ENCODE measurements around the gene GRID1. TPM values are rescaled to one million over a fixed set of nuclear protein-coding genes. Genes with fewer than 3 reads are reported as not detected.

GRID1 gene
- total RNA-seq, 1 donor from 2014 or later, result 0.75 TPM

GRCh38 chr10:86187499-86188239 lies 178.9 kb downstream of the GRID1 start:
- FAIRE-seq, result no peak
- no peaks in the 10 kb centered on the region for H3K4me1 Mint-ChIP-seq (ENCODE audit: low read depth, unreplicated experiment)

GRCh38 chr10:86186633-86187032 lies 180.0 kb downstream of the GRID1 start:
- no peak overlapping the region for H3K27ac ChIP-seq (ENCODE audit: low read depth, low read length)
- TF ChIP-seq, protein P1, sequence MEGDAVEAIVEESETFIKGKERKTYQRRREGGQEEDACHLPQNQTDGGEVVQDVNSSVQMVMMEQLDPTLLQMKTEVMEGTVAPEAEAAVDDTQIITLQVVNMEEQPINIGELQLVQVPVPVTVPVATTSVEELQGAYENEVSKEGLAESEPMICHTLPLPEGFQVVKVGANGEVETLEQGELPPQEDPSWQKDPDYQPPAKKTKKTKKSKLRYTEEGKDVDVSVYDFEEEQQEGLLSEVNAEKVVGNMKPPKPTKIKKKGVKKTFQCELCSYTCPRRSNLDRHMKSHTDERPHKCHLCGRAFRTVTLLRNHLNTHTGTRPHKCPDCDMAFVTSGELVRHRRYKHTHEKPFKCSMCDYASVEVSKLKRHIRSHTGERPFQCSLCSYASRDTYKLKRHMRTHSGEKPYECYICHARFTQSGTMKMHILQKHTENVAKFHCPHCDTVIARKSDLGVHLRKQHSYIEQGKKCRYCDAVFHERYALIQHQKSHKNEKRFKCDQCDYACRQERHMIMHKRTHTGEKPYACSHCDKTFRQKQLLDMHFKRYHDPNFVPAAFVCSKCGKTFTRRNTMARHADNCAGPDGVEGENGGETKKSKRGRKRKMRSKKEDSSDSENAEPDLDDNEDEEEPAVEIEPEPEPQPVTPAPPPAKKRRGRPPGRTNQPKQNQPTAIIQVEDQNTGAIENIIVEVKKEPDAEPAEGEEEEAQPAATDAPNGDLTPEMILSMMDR (IDR thresholded peaks at IDR 0.05; ENCODE audit: insufficient read depth, low read depth, low read length), result no peak
- no peak for TF ChIP-seq EZH2 (IDR thresholded peaks at IDR 0.05; ENCODE audit: insufficient read depth, low read length)
- no peak overlapping the region for H3K9ac ChIP-seq (ENCODE audit: low read length)
- no peak overlapping the region for H2AFZ ChIP-seq (ENCODE audit: low read depth, low read length)
- H3K4me1 ChIP-seq (ENCODE audit: insufficient read depth, low read length), result no peaks in the 10 kb centered on the region
- H4K20me1 ChIP-seq (ENCODE audit: insufficient read depth, low read length), result no peaks in the 10 kb centered on the region
- H3K36me3 ChIP-seq (ENCODE audit: insufficient read depth, low read length), result no peaks in the 10 kb centered on the region
- H3K4me2 ChIP-seq (ENCODE audit: low read length), result no peak overlapping the region
- no peak for FAIRE-seq
- no peaks in the 10 kb centered on the region for H3K9me3 ChIP-seq (ENCODE audit: insufficient read depth, low read depth, low read length)
- Mint-ChIP-seq H3K4me3 (ENCODE audit: unreplicated experiment) (no peak overlapping the region), H3K27me3 (ENCODE audit: low read depth, unreplicated experiment) (peaks cover 35% of the 10 kb centered on the region), H3K4me1 (ENCODE audit: low read depth, unreplicated experiment) (no peaks in the 10 kb centered on the region), H3K36me3 (ENCODE audit: low read depth, unreplicated experiment) (no peaks in the 10 kb centered on the region), H3K27ac (ENCODE audit: unreplicated experiment) (no peak overlapping the region), H3K9me3 (ENCODE audit: unreplicated experiment) (no peaks in the 10 kb centered on the region)
- H3K27me3 ChIP-seq (ENCODE audit: insufficient read depth, low read length), result no peaks in the 10 kb centered on the region
- H3K4me3 ChIP-seq (ENCODE audit: insufficient read depth, low read depth, low read length), result no peak overlapping the region
- H3K79me2 ChIP-seq (ENCODE audit: insufficient read depth, low read length), result no peaks in the 10 kb centered on the region
- no peak for DNase-seq (ENCODE audit: low read depth)

More at GRCh38 chr10:86187499-86188239, 178.9 kb downstream of the GRID1 start:
- H3K27me3 ChIP-seq (ENCODE audit: insufficient read depth, low read length), result no peaks in the 10 kb centered on the region
- H3K9ac ChIP-seq (ENCODE audit: low read length), result no peak overlapping the region
- H3K9me3 ChIP-seq (ENCODE audit: insufficient read depth, low read depth, low read length), result no peaks in the 10 kb centered on the region
- no peak overlapping the region for H3K27ac Mint-ChIP-seq (ENCODE audit: unreplicated experiment)
- no peak overlapping the region for H2AFZ ChIP-seq (ENCODE audit: low read depth, low read length)
- H3K9me3 Mint-ChIP-seq (ENCODE audit: unreplicated experiment), result no peaks in the 10 kb centered on the region
- H3K4me3 Mint-ChIP-seq (ENCODE audit: unreplicated experiment), result no peak overlapping the region
- H3K4me2 ChIP-seq (ENCODE audit: low read length), result no peak overlapping the region
- H3K79me2 ChIP-seq (ENCODE audit: insufficient read depth, low read length), result no peaks in the 10 kb centered on the region
- no peaks in the 10 kb centered on the region for H4K20me1 ChIP-seq (ENCODE audit: insufficient read depth, low read length)
- peaks cover 2% of the 10 kb centered on the region for H3K36me3 Mint-ChIP-seq (ENCODE audit: low read depth, unreplicated experiment)
- no peak overlapping the region for H3K27ac ChIP-seq (ENCODE audit: low read depth, low read length)
- no peak overlapping the region for H3K4me3 ChIP-seq (ENCODE audit: insufficient read depth, low read depth, low read length)
- TF ChIP-seq, protein P1 (IDR thresholded peaks at IDR 0.05; ENCODE audit: insufficient read depth, low read depth, low read length), result no peak
- H3K27me3 Mint-ChIP-seq (ENCODE audit: low read depth, unreplicated experiment), result peaks cover 38% of the 10 kb centered on the region
- H3K4me1 ChIP-seq (ENCODE audit: insufficient read depth, low read length), result no peaks in the 10 kb centered on the region
- DNase-seq (ENCODE audit: low read depth), result no peak
- H3K36me3 ChIP-seq (ENCODE audit: insufficient read depth, low read length), result no peaks in the 10 kb centered on the region

GRCh38 chr10:86182595-86182994 lies 184.0 kb downstream of the GRID1 start:
- no peaks in the 10 kb centered on the region for H3K27me3 ChIP-seq (ENCODE audit: insufficient read depth, low read length)
- DNase-seq (ENCODE audit: low read depth), result no peak
- Mint-ChIP-seq H3K4me1 (ENCODE audit: low read depth, unreplicated experiment) (no peaks in the 10 kb centered on the region), H3K36me3 (ENCODE audit: low read depth, unreplicated experiment) (no peaks in the 10 kb centered on the region), H3K9me3 (ENCODE audit: unreplicated experiment) (no peaks in the 10 kb centered on the region), H3K27ac (ENCODE audit: unreplicated experiment) (no peak overlapping the region), H3K4me3 (ENCODE audit: unreplicated experiment) (no peak overlapping the region), H3K27me3 (ENCODE audit: low read depth, unreplicated experiment) (peaks cover 27% of the 10 kb centered on the region)
- H2AFZ ChIP-seq (ENCODE audit: low read depth, low read length), result no peak overlapping the region
- H3K79me2 ChIP-seq (ENCODE audit: insufficient read depth, low read length), result no peaks in the 10 kb centered on the region
- FAIRE-seq, result no peak
- H3K9ac ChIP-seq (ENCODE audit: low read length), result no peak overlapping the region
- H3K4me2 ChIP-seq (ENCODE audit: low read length), result no peak overlapping the region
- no peak overlapping the region for H3K27ac ChIP-seq (ENCODE audit: low read depth, low read length)
- H3K4me3 ChIP-seq (ENCODE audit: insufficient read depth, low read depth, low read length), result no peak overlapping the region
- H3K36me3 ChIP-seq (ENCODE audit: insufficient read depth, low read length), result no peaks in the 10 kb centered on the region
- no peak for TF ChIP-seq EZH2 (IDR thresholded peaks at IDR 0.05; ENCODE audit: insufficient read depth, low read length)
- TF ChIP-seq, protein P1 (IDR thresholded peaks at IDR 0.05; ENCODE audit: insufficient read depth, low read depth, low read length), result no peak
- H3K9me3 ChIP-seq (ENCODE audit: insufficient read depth, low read depth, low read length), result no peaks in the 10 kb centered on the region
- no peaks in the 10 kb centered on the region for H3K4me1 ChIP-seq (ENCODE audit: insufficient read depth, low read length)
- no peaks in the 10 kb centered on the region for H4K20me1 ChIP-seq (ENCODE audit: insufficient read depth, low read length)
